GM21717 (cell line): ENCODE data around the gene SEMA5A.

Experiments
- ATAC-seq: cut with Tn5 transposase; IDR thresholded peaks from one replicate; pipeline ENCODE4 v1.9.1; 2021; ENCODE audit warnings: mild to moderate bottlenecking, moderate library complexity; ENCODE audit not compliant: unreplicated experiment

Gene SEMA5A

DNA sequence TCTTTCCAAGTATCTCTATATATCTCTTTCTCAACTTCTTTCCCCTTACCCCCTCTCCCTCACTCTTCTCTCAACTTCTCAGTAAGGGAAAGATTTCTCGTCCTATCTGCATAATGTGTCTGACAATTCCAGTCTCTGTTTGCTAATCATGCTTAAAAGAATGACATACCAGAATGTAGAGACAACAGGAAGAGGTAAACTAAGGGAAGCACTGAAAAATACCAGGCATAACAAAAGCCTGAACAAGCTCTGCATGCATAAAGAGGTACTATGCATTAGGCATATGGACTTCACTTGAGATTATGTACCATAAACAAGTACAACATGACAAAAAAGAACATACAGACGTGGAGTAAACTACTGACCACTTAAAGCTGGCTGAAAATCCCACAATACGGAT lies 62.6 kb downstream of the SEMA5A start:
- ATAC-seq = no peak

GRCh38 chr5:9482381-9482780 lies 63.5 kb downstream of the SEMA5A start:
- ATAC-seq = no peak

DNA sequence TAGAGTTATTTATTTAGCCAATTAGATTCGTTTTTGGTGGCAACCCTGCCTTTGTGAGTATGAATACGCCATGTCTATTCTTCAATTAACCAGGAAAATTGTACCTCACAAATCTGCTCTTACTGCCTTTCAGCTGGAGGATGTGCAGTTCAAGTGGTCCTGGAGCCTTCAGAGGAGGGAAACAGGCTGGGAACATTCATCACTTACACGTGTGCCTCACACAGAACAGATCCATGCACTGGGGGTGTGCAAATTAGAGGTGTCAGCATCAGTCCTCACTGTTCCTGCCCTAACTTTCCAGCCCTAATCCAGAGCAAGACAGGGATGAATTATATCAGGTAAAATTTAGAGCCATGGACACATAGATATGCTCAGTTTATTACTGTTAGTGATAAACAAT lies 65.4 kb downstream of the SEMA5A start:
- no peak for ATAC-seq

DNA sequence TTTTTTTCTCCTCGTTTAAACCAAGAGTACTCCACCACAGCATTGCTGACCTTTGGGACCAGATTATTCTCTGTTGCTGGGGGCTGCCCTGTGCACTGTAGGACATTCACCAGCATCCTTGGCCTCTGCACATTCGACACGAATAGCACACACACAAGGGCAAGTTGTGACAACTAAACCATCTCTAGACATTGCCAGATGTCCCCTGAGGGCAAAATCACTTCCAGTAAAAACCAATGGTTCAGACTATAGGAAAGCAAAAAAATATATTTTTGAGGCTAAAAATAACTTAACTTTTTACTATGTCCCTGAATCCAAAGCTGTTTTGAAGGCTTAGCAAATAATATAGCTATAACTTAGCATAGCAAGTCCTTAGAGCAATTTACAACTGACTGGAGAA lies 65.9 kb downstream of the SEMA5A start:
- ATAC-seq = no peak

DNA sequence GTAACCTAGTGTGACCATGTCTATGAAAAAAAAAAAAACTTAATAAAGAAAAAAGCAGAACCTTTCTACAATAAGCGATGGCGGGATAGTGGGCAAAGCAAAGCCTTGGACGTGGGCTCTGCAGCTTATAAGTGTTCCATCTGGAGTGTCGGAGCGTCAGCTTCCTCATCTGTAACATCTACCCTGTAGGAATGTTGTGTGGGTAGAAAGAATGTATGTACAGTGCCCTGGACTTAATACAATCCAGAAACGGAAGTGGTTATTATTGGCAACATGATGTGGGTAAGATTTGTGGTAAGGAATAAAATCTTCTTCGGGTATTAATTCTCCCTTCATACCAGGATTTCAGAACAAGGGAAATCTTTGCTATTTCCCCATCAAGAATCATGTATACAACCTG lies 66.5 kb downstream of the SEMA5A start:
- ATAC-seq = no peak

DNA sequence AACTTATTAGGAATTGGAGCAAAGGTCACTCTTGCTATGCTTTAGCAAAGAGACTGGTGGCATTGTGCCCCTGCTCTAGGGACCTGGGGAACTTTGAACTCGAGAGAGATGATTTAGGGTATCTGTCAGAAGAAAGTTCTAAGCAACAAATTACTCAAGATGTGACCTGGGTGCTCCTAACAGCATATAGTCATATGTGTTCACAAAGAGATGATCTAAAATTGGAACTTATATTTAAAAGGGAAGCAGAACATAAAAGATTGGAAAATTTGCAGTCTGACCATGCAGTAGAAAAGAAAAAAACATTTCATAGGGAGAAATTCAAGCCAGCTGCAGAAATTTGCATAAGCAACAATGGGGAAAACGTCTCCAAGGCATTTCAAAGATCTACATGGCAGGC lies 68.3 kb downstream of the SEMA5A start:
- no peak for ATAC-seq

DNA sequence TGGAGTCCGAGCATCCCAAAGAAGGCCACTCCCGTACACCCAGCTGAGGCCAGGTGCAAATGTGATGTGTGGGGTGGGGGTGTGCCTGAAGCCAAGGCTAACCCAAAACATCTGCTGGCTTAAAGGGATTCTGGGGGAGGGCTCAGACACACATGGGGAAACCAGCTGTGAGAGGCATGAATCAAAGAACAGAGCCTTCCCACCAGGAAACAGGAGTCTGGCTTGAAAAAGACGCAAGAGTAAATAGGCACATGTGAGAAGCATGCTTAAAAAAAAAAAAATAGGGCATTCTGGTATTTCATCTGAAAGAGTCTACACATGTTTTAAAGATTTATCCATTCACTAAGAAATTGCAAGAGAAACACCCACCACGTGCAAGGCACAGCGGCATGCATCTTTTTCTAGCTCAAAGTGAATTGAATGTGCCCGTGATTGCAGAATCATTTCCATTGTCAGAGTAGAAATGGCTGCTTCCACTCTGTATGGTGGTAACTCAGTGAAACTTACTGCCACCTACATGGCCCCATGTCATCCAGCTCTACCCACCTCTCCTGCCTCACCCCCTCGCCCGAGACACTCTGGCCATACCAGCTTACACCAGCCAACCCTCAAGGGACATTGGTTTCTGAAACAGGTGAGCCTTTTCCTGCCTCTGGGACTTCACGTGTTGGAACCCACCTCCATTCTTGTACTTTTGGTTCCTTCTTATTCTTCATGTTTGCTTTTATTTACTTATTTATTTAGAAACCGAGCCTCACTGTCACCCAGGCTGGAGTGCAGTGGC lies 71.5 kb downstream of the SEMA5A start:
- no peak for ATAC-seq

GRCh38 chr5:9473624-9474023 lies 72.3 kb downstream of the SEMA5A start:
- no peak for ATAC-seq

DNA sequence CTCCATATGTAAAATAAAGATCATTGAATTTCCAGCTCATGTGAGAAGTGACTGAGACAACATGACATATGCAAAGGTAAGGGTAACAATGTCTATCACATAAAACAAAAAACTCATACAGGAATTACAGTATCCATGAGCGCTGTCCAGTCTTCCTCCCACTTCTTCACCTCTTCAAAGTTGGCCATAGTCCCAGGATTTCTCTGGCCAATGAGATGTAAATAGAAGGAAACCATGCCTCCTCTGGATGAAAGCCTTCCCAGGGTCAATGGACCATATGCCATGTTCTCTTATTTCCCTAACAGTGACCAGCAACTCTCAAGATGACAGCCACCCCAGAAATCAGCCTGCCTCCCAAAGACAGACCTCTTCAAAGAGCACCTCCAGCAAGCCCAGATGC lies 75.5 kb downstream of the SEMA5A start:
- ATAC-seq = no peak

DNA sequence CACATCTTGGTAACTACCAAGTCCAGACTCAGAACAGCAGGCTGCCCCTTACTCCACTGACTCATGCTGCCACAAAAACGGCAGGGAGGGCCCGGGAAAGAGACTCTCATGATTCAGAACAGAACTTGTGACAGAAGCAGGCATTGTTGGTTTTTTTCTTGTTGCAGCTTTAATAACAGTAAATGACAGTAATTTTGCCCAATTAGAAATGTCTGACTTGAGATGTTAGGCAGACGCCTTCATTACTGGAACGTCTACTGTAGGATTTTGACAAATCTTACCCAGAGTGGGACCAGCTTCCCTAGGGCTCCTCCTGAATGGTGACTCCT lies 77.9 kb downstream of the SEMA5A start:
- ATAC-seq = no peak

DNA sequence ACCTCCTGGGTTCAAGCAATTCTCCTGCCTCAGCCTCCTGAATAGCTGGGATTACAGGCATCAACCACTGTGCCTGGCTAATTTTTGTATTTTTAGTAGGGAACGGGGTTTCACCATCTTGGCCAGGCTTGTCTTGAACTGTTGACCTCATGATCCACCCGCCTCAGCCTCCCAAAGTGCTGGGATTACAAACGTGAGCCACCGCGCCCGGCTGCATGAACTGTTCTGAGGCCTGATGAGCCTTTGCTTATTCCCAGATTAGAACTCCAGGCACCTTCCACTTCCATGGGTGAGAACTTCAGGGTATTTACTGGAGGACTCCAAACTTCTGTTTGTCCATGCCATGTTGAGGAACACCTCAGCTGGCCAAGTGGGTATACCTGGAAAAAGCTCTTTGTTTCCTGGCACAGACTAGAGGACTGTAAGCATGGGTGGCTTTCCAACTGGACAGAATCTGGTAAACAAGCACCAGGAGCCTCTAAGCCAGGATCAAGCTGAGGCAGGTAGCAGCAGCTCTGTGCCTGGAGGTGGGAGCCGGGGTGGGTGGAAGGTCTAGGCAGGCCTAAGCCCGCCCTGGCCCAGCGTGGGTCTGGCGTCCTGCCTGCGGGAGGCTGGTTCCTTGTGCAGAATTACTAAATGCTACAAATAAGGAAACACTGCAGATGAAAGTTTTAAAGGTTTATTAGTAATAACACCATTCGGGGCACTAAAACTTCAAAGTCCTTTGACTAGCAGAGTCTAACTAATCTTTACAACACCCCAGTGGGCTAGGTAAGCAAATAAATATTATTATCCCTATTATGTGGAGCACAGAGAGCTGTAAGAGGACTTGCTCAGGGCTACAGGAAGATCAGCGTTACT lies 78.4 kb downstream of the SEMA5A start:
- ATAC-seq = no peak

GRCh38 chr5:9466697-9467096 lies 79.2 kb downstream of the SEMA5A start:
- ATAC-seq = no peak

DNA sequence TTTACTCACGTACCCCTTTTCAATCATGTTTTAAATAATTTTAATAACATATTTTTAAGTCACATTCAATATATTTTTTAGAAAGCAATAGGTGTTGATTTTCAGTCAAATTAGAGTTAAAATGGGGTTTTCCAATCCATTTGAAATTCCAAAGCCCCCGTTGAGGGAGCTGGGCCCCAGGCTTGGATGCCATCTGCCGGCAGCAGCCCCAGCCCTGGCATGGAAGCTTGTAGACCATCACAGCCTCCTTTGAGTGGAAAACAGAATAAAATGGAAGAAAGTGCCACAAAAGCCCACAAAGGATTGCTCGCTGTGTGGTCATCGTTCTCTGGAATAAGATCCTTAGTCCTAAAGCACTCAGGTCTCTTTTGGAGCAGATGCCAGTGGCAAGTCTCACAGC lies 81.4 kb downstream of the SEMA5A start:
- ATAC-seq = no peak

- no peak for ATAC-seq
These were observed 83.8 kb downstream of the SEMA5A start for GRCh38 chr5:9462109-9462508.

- ATAC-seq = no peak
These were observed 84.8 kb downstream of the SEMA5A start for GRCh38 chr5:9460885-9461645.

GRCh38 chr5:9456435-9457042 lies 89.3 kb downstream of the SEMA5A start:
- ATAC-seq = no peak

GRCh38 chr5:9455826-9456434 lies 89.9 kb downstream of the SEMA5A start:
- ATAC-seq = no peak

DNA sequence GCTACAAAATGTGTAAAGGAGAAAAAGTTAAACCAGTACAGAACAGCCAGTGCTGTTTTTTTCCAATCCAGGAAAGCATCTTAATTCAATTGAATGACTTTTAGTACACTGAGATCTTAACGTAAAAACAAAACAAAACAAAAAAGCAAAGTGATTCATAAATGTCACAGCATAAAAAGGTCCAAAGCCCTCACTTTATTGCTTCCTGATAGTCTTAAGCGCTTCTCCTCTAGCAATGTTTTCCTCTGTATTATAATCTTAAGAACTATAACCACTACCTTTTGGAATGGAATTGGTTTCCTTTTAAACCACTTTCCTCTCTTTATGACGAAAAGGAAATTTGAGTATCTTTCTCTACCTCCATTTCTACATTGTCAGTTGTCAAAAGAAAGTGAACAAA lies 91.4 kb downstream of the SEMA5A start:
- ATAC-seq = no peak

DNA sequence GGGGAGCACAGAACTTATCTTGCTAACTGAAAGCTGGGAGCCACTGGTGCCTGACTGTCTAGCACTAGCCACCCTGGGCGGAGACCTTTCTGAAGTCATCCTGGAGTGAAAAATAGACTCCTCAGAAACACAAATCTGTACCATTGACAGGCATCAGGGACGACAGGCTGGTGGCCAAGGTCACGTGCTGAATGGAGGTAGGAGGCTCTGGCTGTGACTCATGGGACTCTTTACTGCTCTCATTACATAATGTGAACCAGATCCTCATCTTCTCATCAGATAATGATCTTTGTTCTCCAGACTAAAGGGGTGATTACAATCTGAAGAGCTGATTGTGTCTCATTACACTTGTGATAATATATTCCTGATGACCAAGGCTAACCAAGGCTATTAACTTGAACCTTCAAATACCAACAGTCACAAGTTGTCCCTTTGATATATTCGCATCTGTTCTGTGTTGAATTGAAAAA lies 91.8 kb downstream of the SEMA5A start:
- no peak for ATAC-seq

- no peak for ATAC-seq
These were observed 92.3 kb downstream of the SEMA5A start for GRCh38 chr5:9453480-9454011.
